Calu3 (cell line): ENCODE measurements around the gene COL5A1. TPM values are rescaled to one million over a fixed set of nuclear protein-coding genes. Genes with fewer than 3 reads are reported as not detected.

Experiments used
- BruUV-seq: library from RNA; stranded (reverse); fragments of 400-500 nt; replicated peaks from 2 replicates; lab custom pipeline; 2021; lab: Mats Ljungman, UMichigan
- CTCF ChIA-PET: fragments of 300-600 bp; sonication (Branson Sonifier 250); formaldehyde crosslinking; loops from one replicate; lab custom pipeline; 2022; ENCODE audit warnings: antibody characterized with exemption; lab: Charles Lee
- DNase-seq: peaks from one replicate; pipeline ENCODE4 v3.0.0; 2022
- H3K27ac Mint-ChIP-seq: one replicate; pipeline ENCODE4 v1.8.0; 2022; ENCODE audit warnings: mixed read lengths; ENCODE audit not compliant: unreplicated experiment
- H3K27me3 Mint-ChIP-seq: one replicate; pipeline ENCODE4 v1.8.0; 2022; ENCODE audit warnings: mixed read lengths; ENCODE audit not compliant: unreplicated experiment
- H3K36me3 Mint-ChIP-seq: one replicate; pipeline ENCODE4 v1.8.0; 2022; ENCODE audit warnings: mild to moderate bottlenecking, moderate library complexity, mixed read lengths; ENCODE audit not compliant: insufficient read depth, unreplicated experiment
- H3K4me1 Mint-ChIP-seq: one replicate; pipeline ENCODE4 v1.8.0; 2022; ENCODE audit warnings: mild to moderate bottlenecking, low read depth, mixed read lengths; ENCODE audit not compliant: unreplicated experiment
- H3K4me3 Mint-ChIP-seq: one replicate; pipeline ENCODE4 v1.8.0; 2022; ENCODE audit warnings: mild to moderate bottlenecking, low read depth, moderate library complexity, mixed read lengths; ENCODE audit not compliant: unreplicated experiment
- H3K9me3 Mint-ChIP-seq: one replicate; pipeline ENCODE4 v1.8.0; 2022; ENCODE audit warnings: low read depth, mixed read lengths; ENCODE audit not compliant: unreplicated experiment
- CTCF ChIP-seq: fragments of 200-600 bp; IDR thresholded peaks from one replicate; pipeline ENCODE4 v1.8.0; 2022; ENCODE audit warnings: antibody characterized with exemption; ENCODE audit not compliant: unreplicated experiment
- intact Hi-C: fragments of 100-400 bp; cut with micrococcal nuclease; formaldehyde crosslinking; loops from one replicate; pipeline ENCODE4 v1.10.0; 2022; ENCODE audit not compliant: unreplicated experiment
- total RNA-seq: library from RNA; stranded (reverse); gene quantifications from 2 replicates; pipeline ENCODE4 v1.2.3, GENCODE V29; 2022

The COL5A1 gene
- total RNA-seq, 1 experiment from 2014 or later: not detected

DNA sequence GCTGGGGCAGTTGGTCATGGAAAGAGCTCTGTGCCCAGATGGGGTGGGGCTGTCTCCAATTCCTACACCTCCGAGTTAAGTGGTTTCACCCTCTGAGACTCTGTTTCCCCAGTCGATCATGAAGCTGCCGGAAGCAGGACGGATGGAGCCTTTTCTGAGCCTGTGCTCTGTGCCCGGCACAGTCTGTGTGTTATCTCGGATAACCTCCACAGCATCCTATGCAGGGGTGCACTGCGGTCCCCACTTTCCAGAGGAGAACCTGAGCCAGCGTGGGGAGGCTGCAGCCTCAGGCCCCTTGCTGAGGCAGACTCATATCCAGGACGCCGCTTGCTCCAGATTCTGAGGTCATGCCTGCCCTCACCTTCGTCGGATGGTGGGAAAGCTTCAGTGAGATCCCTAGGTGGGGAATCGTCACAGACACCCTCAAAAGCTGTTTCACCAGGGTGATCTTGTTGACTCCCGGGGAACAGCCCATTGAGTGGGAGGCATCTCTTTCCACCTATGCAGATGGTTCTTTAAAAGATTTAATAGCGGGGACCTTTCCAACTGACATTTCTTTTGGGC is 6.9 kb upstream of the COL5A1 start:
- peaks cover 9% of the 10 kb centered on the region for H3K27me3 Mint-ChIP-seq
- no peaks in the 10 kb centered on the region for H3K9me3 Mint-ChIP-seq
- H3K27ac Mint-ChIP-seq: no peak overlapping the region
- CTCF ChIA-PET: no interaction called here
- H3K4me3 Mint-ChIP-seq: no peak overlapping the region
- H3K36me3 Mint-ChIP-seq: no peaks in the 10 kb centered on the region
- H3K4me1 Mint-ChIP-seq: no peaks in the 10 kb centered on the region
- intact Hi-C loops: no loop called here
- no TSS peak for BruUV-seq
- no peak for DNase-seq
- no peak for TF ChIP-seq CTCF

- BruUV-seq: no TSS peak
- no peak for TF ChIP-seq CTCF
- CTCF ChIA-PET: interaction anchor here (1.0 kb wide), 1 partner anchor 46 kb away, joined by 4 read pairs; no protein-coding TSS in a partner anchor
- no peak for DNase-seq
- H3K36me3 Mint-ChIP-seq: no peaks in the 10 kb centered on the region
- H3K27me3 Mint-ChIP-seq: peaks cover 9% of the 10 kb centered on the region
- no peaks in the 10 kb centered on the region for H3K4me1 Mint-ChIP-seq
- no peaks in the 10 kb centered on the region for H3K9me3 Mint-ChIP-seq
- no peak overlapping the region for H3K27ac Mint-ChIP-seq
- no peak overlapping the region for H3K4me3 Mint-ChIP-seq
- intact Hi-C loops: no loop called here
These were observed 6.1 kb upstream of the COL5A1 start for GRCh38 chr9:134635351-134636148.

DNA sequence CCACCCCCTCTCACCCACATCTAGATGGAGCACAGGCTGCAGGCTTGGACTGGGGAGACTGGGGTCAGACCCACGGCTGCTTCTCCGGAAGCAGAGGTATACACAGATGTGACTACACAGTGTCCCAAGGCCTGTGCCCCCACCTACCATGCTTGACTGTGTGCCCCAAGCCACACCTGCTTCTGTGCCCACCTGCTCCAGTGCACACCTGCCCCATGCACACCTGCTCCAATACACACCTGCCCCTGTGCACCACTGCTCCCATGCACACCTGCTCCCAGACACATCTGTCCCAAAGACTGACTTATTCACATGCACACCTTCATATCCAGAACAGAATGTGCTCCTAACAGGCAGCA is 5.5 kb upstream of the COL5A1 start:
- Mint-ChIP-seq H3K36me3 (no peaks in the 10 kb centered on the region), H3K4me1 (no peaks in the 10 kb centered on the region), H3K27me3 (peaks cover 9% of the 10 kb centered on the region), H3K9me3 (no peaks in the 10 kb centered on the region), H3K4me3 (no peak overlapping the region), H3K27ac (no peak overlapping the region)
- no peak for TF ChIP-seq CTCF
- CTCF ChIA-PET: interaction anchor here (1.0 kb wide), 1 partner anchor 46 kb away, joined by 4 read pairs; no protein-coding TSS in a partner anchor
- intact Hi-C loops: no loop called here
- no TSS peak for BruUV-seq
- no peak for DNase-seq

DNA sequence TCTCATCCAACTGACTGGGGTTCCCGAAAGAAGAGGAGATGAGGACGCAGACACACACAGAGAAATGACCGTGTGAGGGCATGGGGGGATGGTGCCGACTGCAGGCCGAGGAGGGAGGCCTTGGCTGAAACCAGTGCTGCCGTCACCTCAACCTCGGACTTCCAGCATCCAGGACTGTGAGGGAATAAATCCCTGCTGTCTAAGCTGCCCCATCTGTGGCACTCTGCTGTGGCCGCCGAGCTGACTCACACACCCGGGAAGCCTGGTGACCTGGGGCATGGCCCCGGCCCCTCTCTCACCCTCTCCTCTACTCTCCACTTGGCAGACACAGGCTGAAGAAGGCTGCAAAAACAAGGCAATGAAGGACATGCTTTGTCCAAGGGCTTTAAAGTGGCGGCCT is 4.4 kb upstream of the COL5A1 start:
- Mint-ChIP-seq H3K27ac (no peak overlapping the region), H3K9me3 (no peaks in the 10 kb centered on the region), H3K36me3 (no peaks in the 10 kb centered on the region), H3K4me1 (no peaks in the 10 kb centered on the region), H3K4me3 (no peak overlapping the region), H3K27me3 (peaks cover 9% of the 10 kb centered on the region)
- no TSS peak for BruUV-seq
- DNase-seq: no peak
- CTCF ChIA-PET: interaction anchor here (0.6 kb wide), 1 partner anchor 259 kb away, joined by 3 read pairs; no protein-coding TSS in a partner anchor
- intact Hi-C loops: no loop called here
- no peak for TF ChIP-seq CTCF
